ENCODE measurements around the gene SOX8. TPM values are rescaled to one million over a fixed set of nuclear protein-coding genes. Genes with fewer than 3 reads are reported as not detected.

The SOX8 gene
- total and polyA plus RNA-seq, 4 donors = 0.33 to 4.0 (median 0.39) TPM

GRCh38 chr16:998615-999014 lies 17.0 kb downstream of the SOX8 start:
- TF ChIP-seq CTCF (IDR thresholded peaks at IDR 0.05; ENCODE audit: control extremely low read depth, extremely low read depth) = no peak
- no peak for ATAC-seq (ENCODE audit: insufficient read depth, low FRiP score)

GRCh38 chr16:999677-1000076 lies 18.1 kb downstream of the SOX8 start:
- Histone ChIP-seq H3K9ac (ENCODE audit: insufficient read depth in 1 of 2, low read length in 2 of 2) (no peak overlapping the region), H3K27ac (ENCODE audit: low read depth in 1 of 2, low read length in 1 of 2) (no peak overlapping the region), H3K9me3 (ENCODE audit: control insufficient read depth in 4 of 4, insufficient read depth in 3 of 4, low read length in 3 of 4) (peaks cover 0 to 17% (median 8%) of the 10 kb centered on the region in 4 donors), H3K27me3 (ENCODE audit: control insufficient read depth in 3 of 3, insufficient read depth in 3 of 3, low read length in 2 of 3) (no peaks in the 10 kb centered on the region), H3K36me3 (ENCODE audit: control insufficient read depth in 4 of 4, insufficient read depth in 4 of 4, low read length in 4 of 4) (no peaks in the 10 kb centered on the region), H3K4me3 (no peak overlapping the region), H3K4me1 (ENCODE audit: control insufficient read depth in 5 of 5, insufficient read depth in 5 of 5, low read length in 5 of 5) (peaks cover 0 to 4% (median 0%) of the 10 kb centered on the region in 5 donors)
- TF ChIP-seq CTCF (IDR thresholded peaks at IDR 0.05; ENCODE audit: control extremely low read depth, extremely low read depth) = no peak
- DNase-seq (no peak), ATAC-seq (ENCODE audit: insufficient read depth, low FRiP score) (no peak)
- 86 to 95% methylated on average over 11 of the region's 11 CpGs for WGBS, 2 donors

More at GRCh38 chr16:998615-999014, 17.0 kb downstream of the SOX8 start:
- WGBS, 2 donors = 86 to 90% methylated on average over 11 of the region's 11 CpGs
- Histone ChIP-seq H3K4me1 (ENCODE audit: control insufficient read depth in 5 of 5, insufficient read depth in 5 of 5, low read length in 5 of 5) (peaks cover 0 to 4% (median 0%) of the 10 kb centered on the region in 5 donors), H3K27ac (ENCODE audit: low read depth in 1 of 2, low read length in 1 of 2) (no peak overlapping the region), H3K36me3 (ENCODE audit: control insufficient read depth in 4 of 4, insufficient read depth in 4 of 4, low read length in 4 of 4) (no peaks in the 10 kb centered on the region), H3K4me3 (no peak overlapping the region), H3K9me3 (ENCODE audit: control insufficient read depth in 4 of 4, insufficient read depth in 3 of 4, low read length in 3 of 4) (peaks cover 0 to 18% (median 10%) of the 10 kb centered on the region in 4 donors), H3K9ac (ENCODE audit: insufficient read depth in 1 of 2, low read length in 2 of 2) (no peak overlapping the region), H3K27me3 (ENCODE audit: control insufficient read depth in 3 of 3, insufficient read depth in 3 of 3, low read length in 2 of 3) (no peaks in the 10 kb centered on the region)
- no peak for DNase-seq

GRCh38 chr16:1000608-1001007 lies 19.0 kb downstream of the SOX8 start:
- Histone ChIP-seq H3K9me3 (ENCODE audit: control insufficient read depth in 4 of 4, insufficient read depth in 3 of 4, low read length in 3 of 4) (peaks cover 0 to 9% (median 3%) of the 10 kb centered on the region in 4 donors), H3K27ac (ENCODE audit: low read depth in 1 of 2, low read length in 1 of 2) (no peak overlapping the region), H3K4me1 (ENCODE audit: control insufficient read depth in 5 of 5, insufficient read depth in 5 of 5, low read length in 5 of 5) (peaks cover 0 to 4% (median 0%) of the 10 kb centered on the region in 5 donors), H3K4me3 (no peak overlapping the region), H3K27me3 (ENCODE audit: control insufficient read depth in 3 of 3, insufficient read depth in 3 of 3, low read length in 2 of 3) (no peaks in the 10 kb centered on the region), H3K9ac (ENCODE audit: insufficient read depth in 1 of 2, low read length in 2 of 2) (no peak overlapping the region), H3K36me3 (ENCODE audit: control insufficient read depth in 4 of 4, insufficient read depth in 4 of 4, low read length in 4 of 4) (no peaks in the 10 kb centered on the region)
- TF ChIP-seq CTCF (IDR thresholded peaks at IDR 0.05; ENCODE audit: control extremely low read depth, extremely low read depth) = no peak
- WGBS, 2 donors = 87 to 95% methylated on average over 17 of the region's 17 CpGs
- DNase-seq (no peak), ATAC-seq (ENCODE audit: insufficient read depth, low FRiP score) (no peak)

GRCh38 chr16:1001096-1001495 lies 19.5 kb downstream of the SOX8 start:
- no peaks in the 10 kb centered on the region for H3K27me3 ChIP-seq (ENCODE audit: control insufficient read depth in 3 of 3, insufficient read depth in 3 of 3, low read length in 2 of 3)
- WGBS, 2 donors = 90 to 94% methylated on average over 11 of the region's 11 CpGs
- H3K4me1 ChIP-seq (ENCODE audit: control insufficient read depth in 5 of 5, insufficient read depth in 5 of 5, low read length in 5 of 5) = peaks cover 0 to 4% (median 0%) of the 10 kb centered on the region in 5 donors
- H3K36me3 ChIP-seq (ENCODE audit: control insufficient read depth in 4 of 4, insufficient read depth in 4 of 4, low read length in 4 of 4) = no peaks in the 10 kb centered on the region
- H3K27ac ChIP-seq (ENCODE audit: low read depth in 1 of 2, low read length in 1 of 2) = no peak overlapping the region
- no peak for TF ChIP-seq CTCF (IDR thresholded peaks at IDR 0.05; ENCODE audit: control extremely low read depth, extremely low read depth)
- peaks cover 0 to 5% (median under 1%) of the 10 kb centered on the region in 4 donors for H3K9me3 ChIP-seq (ENCODE audit: control insufficient read depth in 4 of 4, insufficient read depth in 3 of 4, low read length in 3 of 4)
- ATAC-seq (ENCODE audit: insufficient read depth, low FRiP score) = no peak
- DNase-seq = no peak
- no peak overlapping the region for H3K9ac ChIP-seq (ENCODE audit: insufficient read depth in 1 of 2, low read length in 2 of 2)
- H3K4me3 ChIP-seq = no peak overlapping the region
